DND-41 (cell line): ENCODE data around the gene CYP1B1.

Source experiments
- EZH2 ChIP-seq: IDR thresholded peaks from 3 replicates; pipeline ENCODE4 v1.6.1; 2012; ENCODE audit warnings: borderline replicate concordance, low read depth, mild to moderate bottlenecking, moderate library complexity, low read length, inconsistent platforms; ENCODE audit not compliant: severe bottlenecking
- TF ChIP-seq, protein P1 (sequence below): IDR thresholded peaks from 2 replicates; pipeline ENCODE4 v1.5.1; 2012; ENCODE audit warnings: borderline replicate concordance, low read length, moderate library complexity, mild to moderate bottlenecking; ENCODE audit not compliant: poor library complexity, severe bottlenecking; ENCODE audit errors: extremely low read depth

DNA sequence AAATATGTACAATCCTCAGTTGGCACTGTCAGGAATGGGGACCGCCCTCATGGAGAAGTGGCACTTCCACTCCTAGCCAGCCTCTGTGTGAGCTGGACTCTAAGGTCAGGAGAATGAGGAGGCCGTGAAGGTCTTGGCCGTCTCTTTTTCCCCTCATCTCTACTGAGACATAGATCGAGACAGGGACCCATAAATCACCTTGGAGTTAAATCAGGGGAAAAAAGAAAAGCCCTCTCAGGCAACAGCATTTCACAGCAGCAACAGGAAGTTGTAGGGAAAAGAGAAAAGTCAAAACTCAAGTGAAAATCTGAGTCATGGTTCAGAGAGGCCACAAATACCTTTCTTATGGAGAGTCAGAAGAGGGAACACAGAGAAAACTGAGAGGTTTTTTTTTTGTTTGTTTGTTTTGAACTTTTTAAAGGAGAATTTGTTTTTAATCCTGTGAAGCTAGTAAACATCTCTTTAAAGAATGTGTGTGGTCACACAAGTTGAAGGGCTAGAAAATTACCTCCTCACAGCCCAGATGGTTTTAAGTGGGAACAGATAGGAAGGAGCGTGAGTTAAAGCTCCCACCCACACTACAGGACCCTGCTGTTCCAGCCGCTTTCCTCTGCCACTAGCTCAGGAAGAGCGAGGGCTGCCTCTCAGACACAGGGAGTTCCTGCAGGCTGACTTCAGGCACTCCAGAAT, 30.6 kb upstream of the CYP1B1 start:
- TF ChIP-seq, protein P1, sequence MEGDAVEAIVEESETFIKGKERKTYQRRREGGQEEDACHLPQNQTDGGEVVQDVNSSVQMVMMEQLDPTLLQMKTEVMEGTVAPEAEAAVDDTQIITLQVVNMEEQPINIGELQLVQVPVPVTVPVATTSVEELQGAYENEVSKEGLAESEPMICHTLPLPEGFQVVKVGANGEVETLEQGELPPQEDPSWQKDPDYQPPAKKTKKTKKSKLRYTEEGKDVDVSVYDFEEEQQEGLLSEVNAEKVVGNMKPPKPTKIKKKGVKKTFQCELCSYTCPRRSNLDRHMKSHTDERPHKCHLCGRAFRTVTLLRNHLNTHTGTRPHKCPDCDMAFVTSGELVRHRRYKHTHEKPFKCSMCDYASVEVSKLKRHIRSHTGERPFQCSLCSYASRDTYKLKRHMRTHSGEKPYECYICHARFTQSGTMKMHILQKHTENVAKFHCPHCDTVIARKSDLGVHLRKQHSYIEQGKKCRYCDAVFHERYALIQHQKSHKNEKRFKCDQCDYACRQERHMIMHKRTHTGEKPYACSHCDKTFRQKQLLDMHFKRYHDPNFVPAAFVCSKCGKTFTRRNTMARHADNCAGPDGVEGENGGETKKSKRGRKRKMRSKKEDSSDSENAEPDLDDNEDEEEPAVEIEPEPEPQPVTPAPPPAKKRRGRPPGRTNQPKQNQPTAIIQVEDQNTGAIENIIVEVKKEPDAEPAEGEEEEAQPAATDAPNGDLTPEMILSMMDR = no peak
- no peak for TF ChIP-seq EZH2
